ENCODE data around the gene NARS2. TPM values are rescaled to one million over a fixed set of nuclear protein-coding genes. Genes with fewer than 3 reads are reported as not detected.
A peak's percentile ranks its signal among the peaks of the same experiment; 100 is the strongest.

Gene NARS2
- total RNA-seq, 1 experiment from 2014 or later = 23.4 TPM

DNA sequence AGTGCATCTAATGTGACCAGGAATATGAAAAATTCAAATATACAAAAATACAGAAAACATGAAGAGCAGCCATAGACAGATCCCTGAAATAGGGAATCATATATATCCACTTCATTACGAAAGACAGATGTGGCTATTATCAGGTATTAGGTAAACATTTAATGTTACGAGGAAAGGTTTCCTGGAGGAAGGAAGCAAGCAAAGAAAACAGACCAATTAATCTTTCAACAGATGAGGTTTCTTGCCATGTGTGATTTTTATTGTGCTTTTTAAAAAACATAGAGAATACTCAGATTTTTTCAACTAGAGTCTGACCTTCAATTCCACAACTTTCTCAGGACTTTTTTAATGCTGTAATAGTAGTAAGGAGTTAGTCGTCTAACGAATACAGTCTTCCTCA, 132.7 kb downstream of the NARS2 start:
- no peak for DNase-seq (ENCODE audit: low read depth)

DNA sequence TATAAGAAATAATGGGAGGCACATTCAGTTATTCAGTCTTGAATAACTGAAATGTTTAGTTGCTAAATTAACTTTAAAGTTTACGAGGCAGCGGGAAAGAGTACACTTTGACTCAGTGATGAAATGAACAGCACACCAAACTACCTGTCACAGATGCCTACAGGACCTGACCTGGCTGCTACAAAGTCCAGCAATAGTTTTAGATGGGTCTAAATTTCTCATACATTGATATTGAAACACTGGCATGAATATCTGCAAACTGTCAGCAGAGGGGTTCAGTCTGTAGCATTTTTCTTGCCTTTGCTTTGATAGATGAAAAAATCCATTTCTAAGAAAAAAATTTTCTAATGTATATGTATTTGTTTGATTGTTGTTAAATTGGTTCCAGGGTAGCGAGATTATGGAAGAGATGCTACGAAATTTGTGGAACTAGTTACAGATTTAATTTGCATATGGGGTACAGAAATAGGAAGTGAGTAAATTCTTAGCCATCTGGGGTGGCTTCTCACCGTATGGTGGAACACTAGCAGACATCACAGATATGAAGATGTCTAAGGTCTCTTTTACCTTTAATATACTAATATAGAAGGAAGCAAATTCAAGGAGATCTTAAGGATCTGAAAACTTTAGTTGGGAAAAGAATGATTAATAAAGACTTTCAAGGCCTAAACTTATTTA, 136.2 kb downstream of the NARS2 start:
- no peak for DNase-seq (ENCODE audit: low read depth)

DNA sequence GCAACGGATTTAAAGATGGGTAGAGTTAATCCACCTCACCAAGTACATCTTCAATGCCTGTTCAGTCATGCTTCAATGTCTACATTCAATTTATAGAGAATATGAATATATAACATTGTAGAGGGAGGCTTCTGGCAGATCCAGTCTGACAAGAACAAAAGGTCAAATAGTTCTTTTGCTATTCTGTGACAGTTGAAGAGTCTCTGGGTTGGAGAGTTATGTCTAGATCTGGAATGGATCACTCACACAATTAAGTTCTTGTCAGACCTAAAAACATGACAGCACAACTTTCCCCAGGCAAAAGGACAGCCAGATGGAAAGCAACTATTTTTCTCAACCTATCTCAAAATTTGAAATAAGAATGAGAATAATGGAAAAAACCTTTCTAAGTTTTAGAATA, 141.7 kb downstream of the NARS2 start:
- DNase-seq (ENCODE audit: low read depth) = no peak

DNA sequence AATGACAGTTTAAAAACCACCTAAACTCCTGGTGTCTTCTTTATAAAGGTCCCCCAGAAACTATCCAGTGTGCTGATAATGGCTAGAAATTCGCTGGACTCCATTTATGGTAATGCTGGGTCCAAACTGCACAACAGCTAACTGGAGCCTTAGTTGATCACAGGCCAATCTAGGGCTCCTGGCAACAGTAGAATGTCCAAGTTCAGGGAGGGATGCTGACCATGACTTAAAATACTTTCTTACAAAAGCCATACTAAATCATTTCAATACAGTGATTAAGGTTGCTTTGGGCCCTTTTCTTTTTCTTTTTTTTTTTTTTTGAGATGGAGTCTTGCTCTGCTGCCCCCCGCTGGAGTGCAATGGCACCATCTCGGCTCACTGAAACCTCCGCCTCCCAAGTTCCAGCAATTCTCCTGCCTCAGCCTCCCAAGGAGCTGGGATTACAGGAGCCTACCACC, 142.6 kb downstream of the NARS2 start:
- peak; percentile 12 for DNase-seq (ENCODE audit: low read depth)

DNA sequence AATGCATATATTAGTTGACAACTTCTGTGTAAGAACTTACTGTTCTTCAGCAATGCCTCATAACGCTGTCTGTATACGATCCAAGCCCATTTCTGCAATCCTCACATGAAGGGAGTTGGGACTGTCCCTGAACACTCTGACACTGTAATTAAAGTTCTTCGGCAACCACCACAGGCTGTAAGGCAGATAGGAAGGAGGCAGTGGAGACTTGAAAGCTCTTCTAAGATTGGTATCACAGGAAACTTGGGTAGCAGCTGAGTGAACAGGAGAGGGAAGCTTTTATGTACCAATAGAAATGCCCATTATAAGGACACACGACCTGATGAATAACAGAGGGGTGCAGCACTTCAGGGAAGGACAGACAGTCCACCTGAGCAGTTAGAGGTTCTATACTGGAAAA, 145.0 kb downstream of the NARS2 start:
- DNase-seq (ENCODE audit: low read depth) = no peak

DNA sequence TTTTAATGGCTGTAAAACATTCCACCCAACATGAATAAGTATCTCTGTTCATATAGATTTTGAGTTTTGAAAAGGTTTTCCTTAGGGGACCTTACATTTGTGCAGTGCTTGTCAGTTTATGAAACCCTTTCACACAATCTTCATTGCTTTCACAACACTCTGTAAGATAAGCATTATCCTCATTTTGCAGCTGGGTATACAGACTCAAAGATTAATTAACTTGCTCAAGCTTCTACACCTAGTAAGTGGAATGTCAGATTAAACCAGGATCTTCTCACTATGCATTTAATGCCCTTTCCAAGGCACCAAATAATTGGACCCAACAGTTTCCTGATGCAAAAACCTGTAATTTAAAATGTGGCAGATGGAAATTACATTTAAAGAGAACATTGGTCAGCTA, 145.5 kb downstream of the NARS2 start:
- DNase-seq (ENCODE audit: low read depth) = no peak

DNA sequence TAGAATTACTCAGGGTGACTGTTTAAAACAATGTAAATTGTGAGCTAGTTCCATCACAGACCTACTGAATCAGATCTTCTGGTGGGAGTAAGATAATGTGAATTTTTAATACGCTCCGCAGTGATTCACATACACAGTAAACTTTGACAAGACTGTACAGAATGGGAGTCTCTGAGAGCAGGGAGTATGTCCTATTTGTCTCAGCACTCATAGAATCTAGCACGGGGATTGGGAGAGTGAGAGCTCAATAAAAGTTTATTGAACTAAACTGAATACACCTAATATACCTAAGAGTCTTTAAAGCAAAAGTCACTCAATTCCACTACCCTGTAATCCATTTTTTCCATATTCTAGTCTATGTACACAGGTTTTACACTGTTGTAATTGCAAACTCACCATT, 145.9 kb downstream of the NARS2 start:
- DNase-seq (ENCODE audit: low read depth) = no peak

DNA sequence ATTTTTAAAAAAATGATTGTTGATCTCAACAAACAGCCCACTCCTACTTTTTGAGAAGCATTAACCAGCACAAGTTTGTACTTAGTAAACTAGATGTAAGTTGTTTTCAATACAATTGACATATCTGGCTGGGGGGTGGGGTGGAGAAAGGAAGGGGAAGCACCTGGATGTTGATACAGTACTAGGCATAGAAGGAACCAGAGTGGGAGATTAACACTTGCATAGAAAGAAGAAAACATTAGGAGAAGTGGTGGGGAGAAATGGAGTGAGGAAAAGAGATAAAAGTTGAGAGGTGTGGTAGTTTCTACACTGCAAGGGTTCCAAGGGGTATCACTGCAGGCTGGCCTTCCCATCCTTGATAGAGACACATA, 146.4 kb downstream of the NARS2 start:
- no peak for DNase-seq (ENCODE audit: low read depth)

DNA sequence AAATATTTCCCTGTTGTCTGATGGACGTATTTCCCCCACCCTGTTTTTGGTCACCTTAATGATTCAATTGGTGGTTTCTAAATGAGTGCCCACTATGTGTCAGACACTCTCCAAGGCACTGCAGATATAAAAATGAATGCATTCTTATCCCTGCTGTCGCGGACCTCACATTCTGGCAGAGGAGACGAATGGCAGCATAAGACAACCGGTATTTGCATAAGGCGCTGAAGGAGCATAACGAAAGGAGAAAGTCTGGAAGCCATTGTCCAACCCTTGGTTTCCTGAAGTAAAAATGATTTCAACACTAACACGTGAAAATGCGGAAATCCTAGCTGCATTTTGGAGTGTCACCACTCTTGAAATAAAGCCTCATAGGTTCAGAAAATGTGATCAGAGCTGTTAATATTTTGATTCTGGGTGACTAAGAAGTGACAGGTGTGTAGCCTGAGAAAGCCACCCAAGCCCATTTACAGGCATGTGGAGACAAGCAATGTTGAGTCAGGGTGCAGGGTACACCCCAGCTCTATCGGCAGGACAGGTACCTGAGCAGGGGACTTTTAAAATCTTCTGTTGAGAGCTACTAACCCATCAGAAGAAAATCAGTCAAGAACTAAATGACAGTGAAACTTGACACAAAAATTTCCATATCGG, 146.9 kb downstream of the NARS2 start:
- no peak for DNase-seq (ENCODE audit: low read depth)

DNA sequence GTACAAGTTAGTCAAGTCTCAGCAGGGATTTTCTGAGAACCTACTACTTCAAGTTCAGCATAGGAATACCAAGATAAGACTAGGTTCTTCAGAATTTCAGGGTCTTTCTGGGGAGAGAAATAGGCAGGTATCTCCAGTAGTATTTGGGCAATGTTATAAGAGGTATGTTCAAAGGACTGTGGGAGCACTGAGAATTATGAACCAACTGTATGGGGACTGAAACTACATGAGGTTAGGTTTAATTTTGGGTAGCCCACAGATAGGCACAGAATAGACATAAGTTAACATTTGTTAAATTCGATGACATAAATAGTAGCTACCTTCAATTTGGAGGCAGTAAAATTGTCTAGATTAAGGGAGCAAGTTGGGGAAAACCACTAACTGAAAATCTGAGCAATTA, 147.8 kb downstream of the NARS2 start:
- no peak for DNase-seq (ENCODE audit: low read depth)

DNA sequence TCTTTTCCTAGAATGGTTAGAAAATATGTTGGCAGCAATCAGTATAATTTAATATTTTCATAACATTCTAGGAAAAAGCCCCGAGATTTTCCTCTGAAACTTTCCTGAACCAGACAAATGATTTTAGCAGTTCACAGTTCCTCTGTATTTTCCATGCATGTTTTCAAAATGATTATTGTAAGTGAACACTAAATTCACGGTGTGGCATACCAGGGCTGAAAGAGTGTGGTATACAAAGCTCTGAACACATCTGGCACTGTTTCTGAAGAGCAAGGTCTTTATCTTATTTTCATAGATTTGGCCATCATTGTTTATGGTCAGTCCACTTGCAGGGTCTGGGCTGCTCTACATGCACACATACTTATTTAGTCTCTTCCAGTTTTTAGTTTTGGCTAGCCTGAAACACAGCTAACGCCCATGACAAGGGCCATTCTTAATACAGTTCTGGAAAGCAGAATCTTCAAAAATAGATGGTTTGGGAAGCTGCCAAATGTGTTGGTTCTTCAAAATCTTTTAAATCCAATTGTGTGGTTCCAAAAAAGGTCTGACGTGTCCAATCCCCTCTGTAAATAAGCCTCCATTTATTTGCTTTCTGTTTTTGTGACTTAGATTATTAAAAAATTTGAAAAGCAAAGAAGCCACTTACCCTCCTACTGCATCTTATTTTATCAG, 149.1 kb downstream of the NARS2 start:
- no peak for DNase-seq (ENCODE audit: low read depth)

DNA sequence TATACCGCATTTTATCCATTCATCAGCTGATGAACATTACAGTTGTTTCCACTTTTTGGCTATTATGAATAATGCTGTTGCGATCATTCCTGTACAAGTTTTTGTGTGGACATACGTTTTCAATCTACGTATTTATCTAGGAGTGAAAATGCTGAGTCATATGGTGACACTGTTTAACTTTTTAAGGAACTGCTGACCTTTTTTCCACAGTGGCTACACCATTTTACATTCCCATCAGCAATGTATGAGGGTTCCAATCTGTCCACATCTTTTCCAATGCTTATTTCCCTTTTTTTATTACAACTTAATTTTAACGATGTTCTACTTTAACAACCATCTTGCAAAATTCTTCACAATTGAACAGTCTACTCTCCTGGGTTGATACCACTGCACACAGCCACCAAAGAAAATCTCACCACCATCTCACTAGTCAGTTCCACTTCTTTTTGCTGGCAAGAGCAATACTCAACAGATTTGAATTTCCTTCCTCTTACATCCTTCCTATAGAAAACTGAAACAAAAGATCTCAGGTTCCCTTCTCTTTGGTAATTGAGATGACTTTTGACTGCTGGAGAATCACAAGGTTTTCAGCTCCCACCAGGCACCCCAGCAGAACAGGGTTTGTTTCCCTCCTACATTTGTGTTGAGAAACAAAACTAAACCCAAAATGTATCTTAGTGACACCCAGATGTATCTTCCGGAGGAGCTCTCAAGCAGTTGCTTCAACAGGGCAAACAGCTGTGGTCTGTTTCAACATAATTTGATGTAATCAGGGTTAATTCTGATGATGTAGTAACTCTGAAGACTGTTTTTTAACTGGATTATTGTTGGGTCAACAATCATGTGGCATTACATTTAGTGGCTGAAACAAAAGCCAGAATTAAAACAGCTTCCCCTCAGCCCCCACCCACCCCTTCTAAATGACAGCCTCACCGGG, 150.1 kb downstream of the NARS2 start:
- DNase-seq (ENCODE audit: low read depth) = no peak

DNA sequence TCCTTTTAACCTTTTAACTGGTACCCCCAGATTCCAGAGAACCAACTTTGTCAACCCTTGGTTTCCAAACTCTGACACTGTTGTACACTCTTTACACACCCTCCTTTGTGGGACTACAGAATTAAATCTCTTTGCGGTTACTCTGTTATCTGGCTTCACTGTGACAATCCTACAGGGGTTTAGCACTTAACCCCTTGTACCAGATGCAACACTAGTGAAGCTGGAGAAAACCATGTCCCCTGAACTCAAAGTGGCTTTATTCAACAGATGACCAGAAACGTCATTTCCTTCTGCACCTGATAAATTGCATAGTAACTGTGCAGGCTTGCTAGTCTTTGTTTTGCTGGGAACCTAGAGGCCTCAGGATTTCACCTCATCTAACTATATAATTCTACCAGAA, 151.4 kb downstream of the NARS2 start:
- DNase-seq (ENCODE audit: low read depth) = no peak

DNA sequence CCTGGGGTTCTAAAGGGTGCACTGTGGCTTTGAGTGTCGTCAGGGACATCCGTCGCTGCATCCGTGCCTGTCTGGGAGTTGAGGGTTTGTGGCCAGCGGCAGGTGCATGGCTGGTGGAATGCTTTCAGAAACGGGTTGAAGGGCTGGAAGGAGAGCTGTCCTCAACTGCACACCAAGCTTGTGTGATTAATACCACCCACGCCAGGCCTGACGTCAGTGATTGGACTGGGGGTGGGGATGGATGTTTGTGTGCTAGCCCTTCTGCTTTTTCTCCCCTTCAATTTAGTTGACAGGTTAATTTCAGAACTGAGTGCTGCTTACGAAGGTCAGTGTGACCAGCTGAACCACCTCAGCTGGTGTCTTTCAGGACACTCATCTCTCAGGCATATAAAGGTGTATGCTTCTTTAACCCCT, 153.9 kb downstream of the NARS2 start:
- DNase-seq (ENCODE audit: low read depth) = peak; percentile 29

DNA sequence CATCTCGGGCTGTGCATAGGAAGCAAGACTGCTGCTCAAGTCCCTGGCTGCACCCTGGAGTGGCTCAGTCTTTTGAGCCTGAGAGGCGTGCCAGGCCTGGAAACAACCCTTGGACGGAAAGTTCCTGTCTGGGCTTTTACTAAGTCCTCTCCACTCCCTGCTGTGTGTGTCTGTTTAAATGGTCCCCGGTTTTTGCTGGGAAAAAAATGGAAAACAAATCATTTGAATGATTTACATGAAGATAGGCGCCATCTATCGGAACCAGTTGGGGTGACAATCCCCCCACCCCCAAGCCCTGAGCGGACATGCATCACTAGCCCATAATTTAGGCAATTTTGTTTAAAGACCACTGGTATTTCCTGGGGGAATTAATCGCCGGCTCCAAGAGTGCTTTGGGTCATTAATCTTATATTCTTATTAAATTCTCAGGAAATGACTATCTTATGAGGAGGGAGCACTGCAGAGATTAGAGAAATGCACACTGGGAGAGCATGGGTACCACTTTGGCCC, 154.4 kb downstream of the NARS2 start:
- peak; percentile 88 for DNase-seq (ENCODE audit: low read depth)

DNA sequence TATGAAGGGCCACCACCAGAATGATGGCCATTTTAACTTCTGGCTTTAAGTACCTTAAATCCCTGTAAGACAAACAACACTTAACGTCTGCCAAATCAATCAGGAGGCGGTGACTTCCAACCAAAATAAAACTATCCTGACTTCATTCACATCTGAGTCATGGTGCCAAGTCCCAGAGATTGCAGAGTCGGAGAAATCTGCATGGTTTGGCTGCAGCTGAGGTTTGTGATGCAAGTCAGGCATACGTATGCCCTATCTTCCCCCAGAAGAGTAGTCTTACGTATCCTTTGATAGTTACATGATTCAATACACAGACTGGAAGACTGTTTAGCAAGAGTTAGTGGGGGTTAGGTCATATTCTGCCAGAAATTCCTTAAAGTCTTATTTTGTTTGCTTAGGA, 155.3 kb downstream of the NARS2 start:
- DNase-seq (ENCODE audit: low read depth) = peak; percentile 85

DNA sequence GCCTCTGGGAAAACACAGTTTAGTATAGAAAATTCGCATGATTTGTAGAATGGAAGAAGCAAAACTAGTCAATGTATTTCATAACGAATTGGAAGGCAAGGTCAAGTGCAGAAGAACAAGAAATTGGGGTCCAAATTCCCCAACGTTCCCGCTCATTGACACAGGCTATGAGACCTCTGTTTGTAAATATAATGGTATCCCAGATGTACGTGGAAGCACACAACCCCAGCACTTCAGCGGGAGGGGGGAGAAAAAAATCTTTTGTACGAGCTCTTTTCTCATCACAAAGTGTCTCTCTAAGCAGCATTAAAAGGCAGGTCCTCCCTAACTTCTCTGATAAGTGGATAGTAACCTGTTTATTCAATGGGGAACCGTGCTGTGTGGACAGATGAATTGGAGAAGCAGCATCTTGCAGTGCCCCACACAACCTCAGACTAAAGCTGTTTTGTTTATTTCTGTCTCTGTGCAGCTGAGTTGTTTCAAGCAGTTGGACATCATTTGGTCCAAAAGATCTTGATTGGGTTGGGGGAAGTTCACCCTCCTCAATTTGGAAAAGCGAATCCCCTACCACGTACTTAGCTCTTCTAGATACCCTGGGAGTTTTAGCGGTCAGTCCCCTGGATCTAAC, 156.0 kb downstream of the NARS2 start:
- peak; percentile 12 for DNase-seq (ENCODE audit: low read depth)

DNA sequence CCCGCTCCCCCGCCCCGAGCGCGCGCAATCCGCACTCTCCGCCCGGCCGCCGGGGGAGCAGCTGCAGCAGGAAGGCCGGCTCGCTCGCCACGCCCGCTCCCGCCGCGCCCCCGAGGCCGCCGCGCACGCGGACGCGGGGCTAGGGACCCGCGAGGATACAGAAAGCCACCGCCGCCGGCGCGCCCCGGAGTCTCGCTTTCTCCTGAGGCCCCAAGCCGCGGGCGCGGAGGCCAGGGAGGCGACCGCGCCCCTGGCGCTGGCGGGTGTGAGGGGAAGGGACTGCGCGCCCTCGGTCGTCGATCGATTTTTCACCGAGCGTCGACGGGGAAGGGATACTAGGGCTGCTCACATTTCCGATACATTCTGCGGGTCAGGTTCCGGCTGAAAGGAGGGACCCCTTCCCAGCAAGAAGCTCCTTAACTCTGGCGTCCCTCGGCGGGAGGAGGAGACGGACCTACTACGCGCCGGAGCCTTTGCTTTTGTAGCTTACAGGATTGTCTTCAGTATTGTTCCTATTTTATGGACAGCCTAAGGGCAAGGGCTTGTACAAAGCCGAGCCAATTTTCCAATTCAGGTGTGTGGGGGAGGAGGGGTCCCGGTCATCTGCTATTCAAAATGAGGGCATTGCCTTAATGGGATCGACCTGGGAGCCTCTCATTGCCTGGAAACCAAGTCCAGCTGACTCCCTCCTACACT, 156.6 kb downstream of the NARS2 start:
- peak; percentile 66 for DNase-seq (ENCODE audit: low read depth)

DNA sequence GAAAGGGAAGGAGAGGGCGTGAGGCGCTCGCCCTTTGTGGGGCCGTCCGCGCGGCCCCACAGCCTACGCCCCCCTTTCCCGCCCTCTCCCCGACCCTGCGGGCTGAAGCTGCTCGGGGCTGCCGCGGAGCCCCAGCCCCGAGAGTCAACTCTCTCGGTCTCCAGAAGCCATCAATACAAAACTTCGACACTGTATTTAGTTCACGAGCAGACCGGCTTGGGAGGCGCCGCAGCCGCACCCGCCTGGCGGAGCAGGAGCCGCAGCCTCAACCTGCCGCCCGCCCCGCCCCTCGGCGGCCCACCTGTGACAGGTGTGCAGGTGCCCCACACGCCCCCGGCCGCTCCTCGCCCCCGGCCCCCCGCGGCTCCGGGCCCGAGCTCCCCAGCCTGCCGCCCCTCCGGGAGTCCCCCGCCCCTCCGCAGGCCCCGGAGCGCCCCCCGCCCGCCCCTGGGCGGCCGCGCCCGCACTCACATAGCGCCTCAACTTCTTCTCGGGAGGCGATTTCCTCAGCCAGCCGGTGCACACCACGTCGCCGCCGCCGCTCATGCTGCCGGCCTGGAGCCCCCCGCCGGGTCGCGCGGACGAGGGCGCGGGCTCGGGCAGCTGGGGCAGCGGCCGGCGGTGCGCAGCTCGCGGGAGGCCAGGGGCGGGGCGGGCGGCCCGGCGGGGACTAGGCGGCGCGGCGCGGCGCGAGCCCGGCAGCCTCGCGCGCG, 157.3 kb downstream of the NARS2 start, which contains the start of gene GAB2:
Gene GAB2, minus strand, starts transcription at position 646 of the 713 bp plus-strand sequence. Its CDS starts 100 bp downstream, at position 546.
- DNase-seq (ENCODE audit: low read depth) = no peak

All from M059J (cell line).